Ecto neural progenitor cell (in vitro differentiated cells): Measurements from ENCODE around the gene SLC41A3.

Experiments used
- DNase-seq: peaks from one replicate; pipeline ENCODE4 v3.0.0-alpha.2; 2018; ENCODE audit warnings: low spot score

The SLC41A3 gene

GRCh38 chr3:126119976-126120375, 36.1 kb upstream of the SLC41A3 start:
- no peak for DNase-seq

GRCh38 chr3:126119008-126119675, 35.2 kb upstream of the SLC41A3 start:
- DNase-seq: peak; percentile 19

GRCh38 chr3:126118591-126118990, 34.7 kb upstream of the SLC41A3 start:
- DNase-seq: peak; percentile 34

- DNase-seq: peak; percentile 26
Observed at GRCh38 chr3:126117786-126118185, 33.9 kb upstream of the SLC41A3 start.

GRCh38 chr3:126117212-126117611, 33.3 kb upstream of the SLC41A3 start:
- DNase-seq: no peak

GRCh38 chr3:126116526-126116925, 32.6 kb upstream of the SLC41A3 start:
- DNase-seq: peak; percentile 14

- DNase-seq: peak; percentile 44
Observed at GRCh38 chr3:126114443-126115386, 30.8 kb upstream of the SLC41A3 start.

GRCh38 chr3:126113733-126114442, 30.0 kb upstream of the SLC41A3 start:
- peak; percentile 58 for DNase-seq

GRCh38 chr3:126113238-126113555, 29.3 kb upstream of the SLC41A3 start:
- DNase-seq: no peak

GRCh38 chr3:126112531-126113237, 28.8 kb upstream of the SLC41A3 start:
- DNase-seq: no peak

- DNase-seq: no peak
Observed at GRCh38 chr3:126111566-126112475, 27.9 kb upstream of the SLC41A3 start.

GRCh38 chr3:126111126-126111551, 27.2 kb upstream of the SLC41A3 start:
- DNase-seq: no peak

GRCh38 chr3:126110431-126111125, 26.7 kb upstream of the SLC41A3 start:
- no peak for DNase-seq

- DNase-seq: no peak
Observed at GRCh38 chr3:126109880-126110235, 25.9 kb upstream of the SLC41A3 start.

GRCh38 chr3:126109146-126109879, 25.4 kb upstream of the SLC41A3 start:
- DNase-seq: no peak

- no peak for DNase-seq
Observed at GRCh38 chr3:126108676-126109050, 24.7 kb upstream of the SLC41A3 start.

- DNase-seq: no peak
Observed at GRCh38 chr3:126107957-126108675, 24.2 kb upstream of the SLC41A3 start.

- DNase-seq: no peak
Observed at GRCh38 chr3:126107203-126107939, 23.4 kb upstream of the SLC41A3 start.
